Measurements from ENCODE around the gene HSD17B11.
"Not testable (repeated sequence)": the region's sequence is repeated elsewhere in the genome, so short reads cannot be mapped to it uniquely, and the experiment has no call there.

Gene HSD17B11

DNA sequence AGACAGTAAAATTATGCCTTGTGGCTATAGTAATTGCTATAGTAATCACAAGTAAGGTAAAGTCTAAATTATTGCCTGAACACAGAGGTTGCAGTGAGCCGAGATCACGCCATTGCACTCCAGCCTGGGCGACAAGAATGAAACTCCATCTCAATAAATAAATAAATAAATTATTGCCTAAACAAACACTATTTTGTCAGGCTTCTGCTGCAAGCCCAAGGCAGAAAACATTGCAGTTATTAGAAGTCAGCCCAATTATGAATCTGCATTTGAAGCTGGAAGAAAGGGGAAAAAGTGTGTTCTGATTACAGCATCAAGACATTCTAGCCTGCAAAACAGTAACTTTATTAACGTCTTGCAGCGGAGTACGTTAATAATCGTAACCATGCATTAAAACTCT is 85.4 kb downstream of the HSD17B11 start:
- DNase-seq (ENCODE audit: low read depth): no peak

DNA sequence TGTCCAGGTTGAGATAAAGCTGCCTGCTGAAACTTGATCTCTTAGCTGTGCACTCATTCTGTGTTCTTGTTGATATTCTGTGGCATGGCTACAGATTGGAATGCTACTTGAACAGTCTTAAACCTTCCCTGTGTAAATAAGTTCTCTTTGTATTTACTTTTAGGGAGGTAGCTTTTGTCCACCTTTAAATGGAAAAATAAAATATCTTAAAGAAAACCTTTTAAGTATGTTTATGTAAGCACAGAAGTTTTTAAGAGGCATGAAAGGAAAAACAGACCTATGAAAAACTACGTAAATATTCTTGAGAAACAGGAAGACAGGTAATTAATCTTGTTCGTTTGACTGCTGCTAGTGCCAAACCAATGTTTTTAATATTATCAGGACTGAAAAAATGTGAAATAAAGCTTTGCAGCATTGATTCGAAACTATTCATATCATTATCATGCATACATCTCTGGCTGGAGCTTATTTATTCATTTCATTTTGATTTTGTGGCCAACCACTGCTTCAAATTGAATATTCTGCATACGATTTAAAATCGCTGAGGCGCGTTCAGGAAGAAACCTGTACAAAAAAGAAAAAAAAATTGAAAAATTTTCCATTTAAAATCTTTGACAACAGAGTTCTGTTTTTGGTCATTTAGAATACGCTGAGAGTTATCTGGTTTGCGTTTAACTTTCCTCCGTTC is 86.1 kb downstream of the HSD17B11 start:
- no peak for DNase-seq (ENCODE audit: low read depth)

DNA sequence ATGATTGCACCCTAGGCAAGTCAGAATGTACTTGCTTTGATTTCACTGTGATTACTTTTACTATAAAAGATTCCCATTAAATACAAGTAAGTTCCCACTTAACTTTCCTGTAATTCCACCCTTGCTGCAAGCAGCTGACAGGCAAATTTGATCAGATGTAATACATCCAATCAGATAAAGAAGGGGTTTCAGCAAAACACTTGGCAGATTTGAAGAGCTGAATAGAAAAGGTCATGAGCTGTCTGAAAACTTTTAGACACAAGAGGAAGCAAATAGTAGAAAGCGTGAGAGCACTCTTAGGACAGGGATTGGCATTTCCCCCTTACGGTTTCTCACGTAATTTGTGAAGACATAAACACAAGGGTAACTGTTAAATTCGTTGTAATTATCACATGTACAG is 91.1 kb downstream of the HSD17B11 start:
- DNase-seq (ENCODE audit: low read depth): no peak

DNA sequence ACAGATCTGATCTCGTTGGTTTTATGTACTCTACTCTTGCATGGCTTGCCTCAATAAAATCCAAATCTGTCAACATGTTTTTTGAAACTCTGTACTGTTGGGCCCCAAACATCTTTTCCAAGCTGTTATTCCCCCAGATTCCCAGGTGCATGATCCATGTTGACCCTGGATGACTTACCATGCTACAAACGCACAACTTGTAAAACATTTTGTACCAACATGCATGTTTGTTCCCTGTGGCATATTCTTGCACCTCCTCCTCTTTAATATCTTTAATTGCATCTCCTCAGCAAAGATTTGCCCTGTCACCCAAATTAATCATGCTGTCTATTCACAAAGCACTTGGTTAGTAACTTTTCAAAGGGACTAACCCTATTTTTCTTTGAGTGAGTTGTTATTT is 92.6 kb downstream of the HSD17B11 start:
- no peak for DNase-seq (ENCODE audit: low read depth)

DNA sequence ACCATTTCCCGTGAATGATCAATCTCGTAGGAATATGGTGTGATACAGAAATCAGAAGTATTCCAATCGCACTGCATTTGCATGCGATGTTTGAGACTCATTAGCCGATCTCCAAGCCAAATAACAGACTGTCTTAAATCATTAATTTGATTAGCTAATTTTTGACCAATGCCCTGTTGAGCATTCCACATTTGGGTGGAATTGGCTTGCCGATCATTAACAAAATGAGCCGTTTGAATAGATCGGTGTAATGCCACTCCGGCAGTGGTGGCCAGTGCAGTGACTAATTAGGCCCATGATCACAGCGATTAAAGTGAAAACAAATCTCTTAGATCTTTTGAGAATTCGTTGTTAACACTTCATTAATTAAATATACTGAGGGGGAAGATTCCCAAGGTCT is 96.1 kb downstream of the HSD17B11 start:
- not testable (repeated sequence) for DNase-seq (ENCODE audit: low read depth)

DNA sequence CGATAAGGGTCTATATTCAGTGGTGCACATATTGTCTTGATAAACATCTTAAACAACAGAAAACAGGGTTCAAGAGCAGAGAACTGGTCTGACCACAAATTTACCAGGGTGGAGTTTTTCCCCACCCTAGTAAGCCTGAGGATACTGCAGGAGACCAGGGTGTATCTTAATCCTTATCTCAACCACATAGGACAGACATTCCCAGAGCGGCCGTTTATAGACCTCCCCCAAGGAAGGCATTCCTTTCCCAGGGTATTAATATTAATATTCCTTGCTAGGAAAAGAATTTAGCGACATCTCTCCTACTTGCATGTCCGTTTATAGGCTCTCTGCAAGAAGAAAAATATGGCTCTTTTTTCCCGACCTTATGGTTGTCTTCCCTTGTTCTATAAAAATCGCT is 97.1 kb downstream of the HSD17B11 start:
- not testable (repeated sequence) for DNase-seq (ENCODE audit: low read depth)

DNA sequence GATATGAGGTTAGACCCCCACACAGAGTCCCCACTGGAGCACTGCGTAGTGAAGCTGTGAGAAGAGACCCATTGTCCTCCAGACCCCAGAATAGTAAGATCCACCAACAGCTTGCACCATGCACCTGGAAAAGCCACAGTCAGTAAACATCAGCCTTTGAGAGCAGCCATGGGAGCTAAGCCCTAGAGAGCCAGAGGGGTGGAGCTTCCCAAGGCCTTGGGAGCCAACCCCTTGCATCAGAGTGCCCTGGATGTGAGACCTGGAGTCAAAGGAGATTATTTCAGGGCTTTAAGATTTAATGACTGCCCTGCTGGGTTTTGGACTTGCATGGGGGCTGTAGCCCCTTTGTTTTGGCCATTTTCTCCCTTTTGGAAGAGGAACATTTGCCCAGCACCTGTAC is 104.0 kb downstream of the HSD17B11 start:
- no peak for DNase-seq (ENCODE audit: low read depth)

All from fibroblast of gingiva (primary cell).